HL-60 (cell line): ENCODE measurements around the gene DIS3L2.

Experiments used
- DNase-seq, 2 experiments: peaks; one replicate each; pipeline ENCODE4 v3.0.0-alpha.2; 2010 to 2020; ENCODE audit warnings: low read depth in 1 of 2, low spot score in 1 of 2
- H3K27ac ChIP-seq: fragments of 250-450 bp; sonication (Bioruptor Pico); replicated peaks from 2 replicates; pipeline ENCODE4 v1.5.1; 2020; ENCODE audit warnings: mild to moderate bottlenecking, moderate library complexity
- H3K27me3 ChIP-seq: fragments of 250-450 bp; sonication (Bioruptor Pico); 2 replicates; pipeline ENCODE4 v1.5.1; 2021; ENCODE audit warnings: mild to moderate bottlenecking, moderate library complexity; ENCODE audit not compliant: insufficient read depth, poor library complexity, severe bottlenecking
- H3K4me3 ChIP-seq: replicated peaks from 2 replicates; pipeline ENCODE4 v1.5.1; 2011; ENCODE audit warnings: mild to moderate bottlenecking, control low read depth, low read length; ENCODE audit not compliant: insufficient read depth
- CTCF ChIP-seq: IDR thresholded peaks from one replicate; pipeline ENCODE4 v1.5.1; 2011; ENCODE audit warnings: low read length, control low read depth, inconsistent platforms; ENCODE audit not compliant: insufficient read depth
- GABPA ChIP-seq: IDR thresholded peaks from 2 replicates; pipeline ENCODE4 v1.6.1; 2012; ENCODE audit warnings: low read depth
- POLR2AphosphoS5 ChIP-seq: IDR thresholded peaks from 2 replicates; pipeline ENCODE4 v1.6.1; 2012; ENCODE audit warnings: low read depth
- REST ChIP-seq: IDR thresholded peaks from 2 replicates; pipeline ENCODE4 v1.6.1; 2012; ENCODE audit warnings: low read depth; ENCODE audit not compliant: insufficient replicate concordance
- SPI1 ChIP-seq: IDR thresholded peaks from 2 replicates; pipeline ENCODE4 v1.6.1; 2012; ENCODE audit warnings: low read depth, mild to moderate bottlenecking, borderline replicate concordance

DIS3L2 gene

GRCh38 chr2:232280341-232280740 lies 318.8 kb downstream of the DIS3L2 start:
- no peak for DNase-seq
- H3K27me3 ChIP-seq, result no peaks in the 10 kb centered on the region
- H3K27ac ChIP-seq, result no peak overlapping the region
- TF ChIP-seq CTCF, result no peak
- no peak for TF ChIP-seq GABPA
- H3K4me3 ChIP-seq, result no peak overlapping the region

- DNase-seq, result no peak
- Histone ChIP-seq H3K27me3 (no peaks in the 10 kb centered on the region), H3K4me3 (no peak overlapping the region), H3K27ac (no peak overlapping the region)
- TF ChIP-seq CTCF (no peak), GABPA (no peak), REST (no peak), SPI1 (no peak), POLR2AphosphoS5 (no peak)
These were observed 320.5 kb downstream of the DIS3L2 start for GRCh38 chr2:232281858-232282507.

- Histone ChIP-seq H3K27me3 (no peaks in the 10 kb centered on the region), H3K4me3 (no peak overlapping the region), H3K27ac (no peak overlapping the region)
- TF ChIP-seq REST, result no peak
- TF ChIP-seq GABPA, result no peak
- no peak for TF ChIP-seq CTCF
- no peak for DNase-seq
These were observed 321.1 kb downstream of the DIS3L2 start for GRCh38 chr2:232282508-232283055.
